ENCODE data around the gene SDR42E1. TPM values are rescaled to one million over a fixed set of nuclear protein-coding genes. Genes with fewer than 3 reads are reported as not detected.
A peak's percentile ranks its signal among the peaks of the same experiment; 100 is the strongest.

The SDR42E1 gene
- total and polyA plus RNA-seq, 9 of the 15 experiments (the other 6 are each of a cell fraction or from before 2014, with no cell fraction given): 0.13 to 1.3 (median 0.42) TPM

- H3K36me3 ChIP-seq (ENCODE audit: control insufficient read depth, insufficient read depth, low read length): no peaks in the 10 kb centered on the region
- H3K4me2 ChIP-seq (ENCODE audit: insufficient read depth, low read length): no peak overlapping the region
- no peaks in the 10 kb centered on the region for H3K4me1 ChIP-seq (replicated peaks in 1 of 2; ENCODE audit: control insufficient read depth in 2 of 2, insufficient read depth in 2 of 2, low read length in 2 of 2)
- no peak overlapping the region for H3K27ac ChIP-seq (ENCODE audit: extremely low read depth, low read depth, low read length)
- H3K79me2 ChIP-seq (ENCODE audit: control insufficient read depth, insufficient read depth, low read length): no peaks in the 10 kb centered on the region
- H3K9ac ChIP-seq (ENCODE audit: insufficient read depth in 1 of 2, low read depth in 2 of 2, low read length in 2 of 2): no peak overlapping the region
- H3K9me1 ChIP-seq (ENCODE audit: control insufficient read depth, insufficient read depth, low read length): no peaks in the 10 kb centered on the region
- in situ Hi-C loops (cut with MboI): no loop called here
- no TSS peak for BruUV-seq (replicated peaks)
- DNase-seq (ENCODE audit: extremely low read depth in 1 of 4, low spot score in 3 of 4): no peak
- CTCF ChIA-PET (ENCODE audit: low intra/inter-chr PET ratio): no interaction called here
- no peaks in the 10 kb centered on the region for H4K20me1 ChIP-seq (replicated peaks; ENCODE audit: control insufficient read depth, insufficient read depth, low read length)
- H2AFZ ChIP-seq (ENCODE audit: low read depth, low read length): no peak overlapping the region
- H3K27me3 ChIP-seq (ENCODE audit: control insufficient read depth in 2 of 2, insufficient read depth in 2 of 2, low read length in 2 of 2): peaks cover 0 to 6% of the 10 kb centered on the region in 2 experiments; a peak in 1 of 5 replicates
- ATAC-seq: no peak
- intact Hi-C loops (cut with micrococcal nuclease): no loop called here
- POLR2A ChIA-PET: interaction anchor here (0.9 kb wide), 1 partner anchor 9 kb away, joined by 3 read pairs; no protein-coding TSS in a partner anchor
- TF ChIP-seq ZNF24 (IDR thresholded peaks at IDR 0.05) (0 out of 2 replicates have a peak, but pooled peaks have one; percentile 44), SOX6 (IDR thresholded peaks at IDR 0.05) (no peak)
- 2% methylated on average over 4 of the region's 4 CpGs for WGBS (ENCODE audit: insufficient coverage, low coverage, missing lambda C conversion rate)
- FAIRE-seq: no peak
- no peak overlapping the region for H3K4me3 ChIP-seq
- no peaks in the 10 kb centered on the region for H3K9me3 ChIP-seq (replicated peaks; ENCODE audit: control insufficient read depth, insufficient read depth, low read depth, low read length)
Measured at GRCh38 chr16:82050909-82051357, 39.7 kb upstream of the SDR42E1 start.

GRCh38 chr16:82050506-82050905 lies 39.2 kb upstream of the SDR42E1 start:
- in situ Hi-C loops (cut with MboI): no loop called here
- BruUV-seq (replicated peaks): no TSS peak
- Histone ChIP-seq H3K9me3 (replicated peaks; ENCODE audit: control insufficient read depth, insufficient read depth, low read depth, low read length) (no peaks in the 10 kb centered on the region), H3K27ac (ENCODE audit: extremely low read depth, low read depth, low read length) (no peak overlapping the region), H3K4me1 (replicated peaks in 1 of 2; ENCODE audit: control insufficient read depth in 2 of 2, insufficient read depth in 2 of 2, low read length in 2 of 2) (no peaks in the 10 kb centered on the region), H4K20me1 (replicated peaks; ENCODE audit: control insufficient read depth, insufficient read depth, low read length) (no peaks in the 10 kb centered on the region), H3K4me3 (no peak overlapping the region), H2AFZ (ENCODE audit: low read depth, low read length) (no peak overlapping the region), H3K36me3 (ENCODE audit: control insufficient read depth, insufficient read depth, low read length) (no peaks in the 10 kb centered on the region), H3K4me2 (ENCODE audit: insufficient read depth, low read length) (no peak overlapping the region), H3K79me2 (ENCODE audit: control insufficient read depth, insufficient read depth, low read length) (no peaks in the 10 kb centered on the region), H3K9me1 (ENCODE audit: control insufficient read depth, insufficient read depth, low read length) (no peaks in the 10 kb centered on the region), H3K9ac (ENCODE audit: insufficient read depth in 1 of 2, low read depth in 2 of 2, low read length in 2 of 2) (no peak overlapping the region), H3K27me3 (ENCODE audit: control insufficient read depth in 2 of 2, insufficient read depth in 2 of 2, low read length in 2 of 2) (peaks cover 0 to 8% of the 10 kb centered on the region in 2 experiments; a peak in 1 of 5 replicates)
- 0% methylated on average over 3 of the region's 3 CpGs for WGBS (ENCODE audit: insufficient coverage, low coverage, missing lambda C conversion rate)
- CTCF ChIA-PET (ENCODE audit: low intra/inter-chr PET ratio): no interaction called here
- POLR2A ChIA-PET: interaction anchor here (1.2 kb wide), 1 partner anchor 10 kb away, joined by 3 read pairs; no protein-coding TSS in a partner anchor
- ATAC-seq (no peak), DNase-seq (ENCODE audit: extremely low read depth in 1 of 4, low spot score in 3 of 4) (no peak), FAIRE-seq (no peak)
- intact Hi-C loops (cut with micrococcal nuclease): no loop called here
- TF ChIP-seq NCOA1 (IDR thresholded peaks at IDR 0.05; ENCODE audit: low read depth) (no peak), RHOXF2B (CRISPR knock-in tag; conservative IDR thresholded peaks at IDR 0.05) (no peak), TCF15 (CRISPR knock-in tag; IDR thresholded peaks at IDR 0.05) (no peak), HDAC3 (IDR thresholded peaks at IDR 0.05; ENCODE audit: borderline replicate concordance, partially characterized antibody) (no peak), ZNF165 (CRISPR knock-in tag; IDR thresholded peaks at IDR 0.05; ENCODE audit: borderline replicate concordance) (no peak), MXD1 (CRISPR knock-in tag; IDR thresholded peaks at IDR 0.05; ENCODE audit: borderline replicate concordance, poor library complexity, severe bottlenecking) (no peak), ZFP30 (CRISPR knock-in tag; IDR thresholded peaks at IDR 0.05; ENCODE audit: borderline replicate concordance) (no peak), SFPQ (IDR thresholded peaks at IDR 0.05; ENCODE audit: low read depth, low read length) (no peak), ZNF583 (CRISPR knock-in tag; IDR thresholded peaks at IDR 0.05) (no peak), ZNF395 (CRISPR knock-in tag; IDR thresholded peaks at IDR 0.05) (no peak)
